ENCODE measurements around the gene SLIT3. TPM values are rescaled to one million over a fixed set of nuclear protein-coding genes. Genes with fewer than 3 reads are reported as not detected.

The SLIT3 gene
- total and polyA plus RNA-seq, 9 of the 15 experiments (the other 6 are each of a cell fraction or from before 2014, with no cell fraction given), result 0.01 to 0.04 TPM; not detected in 7

DNA sequence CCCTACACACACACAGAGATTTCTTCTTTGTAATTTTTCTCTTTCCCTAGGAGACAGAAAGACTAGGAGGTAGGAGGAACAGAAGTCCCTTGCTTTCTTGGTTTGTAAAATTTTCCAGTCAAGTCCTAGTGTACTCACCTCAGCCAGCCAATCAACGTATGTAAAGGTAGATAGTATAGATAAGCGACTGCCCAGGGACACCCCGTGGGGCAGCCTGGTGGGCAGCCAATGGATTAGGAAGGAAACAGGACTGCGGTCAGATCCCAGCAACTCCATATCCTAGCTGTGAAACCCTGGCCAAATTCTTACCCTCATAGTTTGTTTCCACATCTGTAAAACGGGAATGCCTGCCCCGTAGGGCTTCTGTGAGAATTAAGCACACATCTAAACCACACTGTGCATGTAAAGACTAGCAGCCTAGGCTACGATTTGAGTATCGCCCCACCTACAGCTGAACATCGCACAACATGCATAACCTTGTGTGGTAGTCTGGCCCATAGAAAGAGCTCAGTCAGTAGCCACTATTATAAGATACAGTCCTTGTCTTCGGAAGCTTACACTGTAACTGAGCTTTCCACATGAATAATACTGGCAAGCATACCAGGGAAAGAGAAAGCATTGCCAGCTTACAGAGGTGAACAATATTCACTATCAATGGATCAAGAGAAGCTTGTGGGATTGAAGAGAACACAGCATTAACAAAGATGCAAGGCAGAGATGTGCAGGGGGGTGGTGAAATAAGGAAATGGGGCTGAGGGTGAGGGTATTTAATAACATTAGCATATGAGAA lies 368.3 kb downstream of the SLIT3 start:
- in situ Hi-C loops (cut with MboI) (no loop called here), intact Hi-C loops (cut with micrococcal nuclease) (no loop called here)
- ChIA-PET POLR2A (interaction anchor here (0.7 kb wide), 1 partner anchor 365 kb away, joined by 3 read pairs; no protein-coding TSS in a partner anchor), CTCF (ENCODE audit: low intra/inter-chr PET ratio) (no interaction called here)
- ATAC-seq, result no peak
- Histone ChIP-seq H3K4me1 (replicated peaks in 1 of 2; ENCODE audit: control insufficient read depth in 2 of 2, insufficient read depth in 2 of 2, low read length in 2 of 2) (no peaks in the 10 kb centered on the region), H3K9ac (ENCODE audit: insufficient read depth in 1 of 2, low read depth in 2 of 2, low read length in 2 of 2) (no peak overlapping the region), H4K20me1 (replicated peaks; ENCODE audit: control insufficient read depth, insufficient read depth, low read length) (0 out of 2 replicates have a peak, but pooled peaks cover 3% of the 10 kb centered on the region), H3K36me3 (ENCODE audit: control insufficient read depth, insufficient read depth, low read length) (no peaks in the 10 kb centered on the region), H3K9me1 (ENCODE audit: control insufficient read depth, insufficient read depth, low read length) (no peaks in the 10 kb centered on the region), H3K27ac (ENCODE audit: extremely low read depth, low read depth, low read length) (no peak overlapping the region), H3K27me3 (ENCODE audit: control insufficient read depth in 2 of 2, insufficient read depth in 2 of 2, low read length in 2 of 2) (peaks cover 2 to 5% of the 10 kb centered on the region in 2 experiments; a peak in 3 of 5 replicates), H3K79me2 (ENCODE audit: control insufficient read depth, insufficient read depth, low read length) (no peaks in the 10 kb centered on the region), H3K4me2 (ENCODE audit: insufficient read depth, low read length) (no peak overlapping the region), H2AFZ (ENCODE audit: low read depth, low read length) (no peak overlapping the region), H3K9me3 (replicated peaks; ENCODE audit: control insufficient read depth, insufficient read depth, low read depth, low read length) (no peaks in the 10 kb centered on the region), H3K4me3 (no peak overlapping the region)
- no TSS peak for BruUV-seq (replicated peaks)
- FAIRE-seq, result no peak
- no peak for DNase-seq (ENCODE audit: extremely low read depth in 1 of 4, low spot score in 3 of 4)
- under 1% methylated on average over 10 of the region's 10 CpGs for WGBS (ENCODE audit: insufficient coverage, low coverage, missing lambda C conversion rate)
- TF ChIP-seq, protein P1, sequence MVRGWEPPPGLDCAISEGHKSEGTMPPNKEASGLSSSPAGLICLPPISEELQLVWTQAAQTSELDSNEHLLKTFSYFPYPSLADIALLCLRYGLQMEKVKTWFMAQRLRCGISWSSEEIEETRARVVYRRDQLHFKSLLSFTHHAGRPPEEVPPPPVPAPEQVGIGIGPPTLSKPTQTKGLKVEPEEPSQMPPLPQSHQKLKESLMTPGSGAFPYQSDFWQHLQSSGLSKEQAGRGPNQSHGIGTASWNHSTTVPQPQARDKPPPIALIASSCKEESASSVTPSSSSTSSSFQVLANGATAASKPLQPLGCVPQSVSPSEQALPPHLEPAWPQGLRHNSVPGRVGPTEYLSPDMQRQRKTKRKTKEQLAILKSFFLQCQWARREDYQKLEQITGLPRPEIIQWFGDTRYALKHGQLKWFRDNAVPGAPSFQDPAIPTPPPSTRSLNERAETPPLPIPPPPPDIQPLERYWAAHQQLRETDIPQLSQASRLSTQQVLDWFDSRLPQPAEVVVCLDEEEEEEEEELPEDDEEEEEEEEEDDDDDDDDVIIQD (CRISPR knock-in tag; IDR thresholded peaks at IDR 0.05), result no peak
- TF ChIP-seq, protein P2, sequence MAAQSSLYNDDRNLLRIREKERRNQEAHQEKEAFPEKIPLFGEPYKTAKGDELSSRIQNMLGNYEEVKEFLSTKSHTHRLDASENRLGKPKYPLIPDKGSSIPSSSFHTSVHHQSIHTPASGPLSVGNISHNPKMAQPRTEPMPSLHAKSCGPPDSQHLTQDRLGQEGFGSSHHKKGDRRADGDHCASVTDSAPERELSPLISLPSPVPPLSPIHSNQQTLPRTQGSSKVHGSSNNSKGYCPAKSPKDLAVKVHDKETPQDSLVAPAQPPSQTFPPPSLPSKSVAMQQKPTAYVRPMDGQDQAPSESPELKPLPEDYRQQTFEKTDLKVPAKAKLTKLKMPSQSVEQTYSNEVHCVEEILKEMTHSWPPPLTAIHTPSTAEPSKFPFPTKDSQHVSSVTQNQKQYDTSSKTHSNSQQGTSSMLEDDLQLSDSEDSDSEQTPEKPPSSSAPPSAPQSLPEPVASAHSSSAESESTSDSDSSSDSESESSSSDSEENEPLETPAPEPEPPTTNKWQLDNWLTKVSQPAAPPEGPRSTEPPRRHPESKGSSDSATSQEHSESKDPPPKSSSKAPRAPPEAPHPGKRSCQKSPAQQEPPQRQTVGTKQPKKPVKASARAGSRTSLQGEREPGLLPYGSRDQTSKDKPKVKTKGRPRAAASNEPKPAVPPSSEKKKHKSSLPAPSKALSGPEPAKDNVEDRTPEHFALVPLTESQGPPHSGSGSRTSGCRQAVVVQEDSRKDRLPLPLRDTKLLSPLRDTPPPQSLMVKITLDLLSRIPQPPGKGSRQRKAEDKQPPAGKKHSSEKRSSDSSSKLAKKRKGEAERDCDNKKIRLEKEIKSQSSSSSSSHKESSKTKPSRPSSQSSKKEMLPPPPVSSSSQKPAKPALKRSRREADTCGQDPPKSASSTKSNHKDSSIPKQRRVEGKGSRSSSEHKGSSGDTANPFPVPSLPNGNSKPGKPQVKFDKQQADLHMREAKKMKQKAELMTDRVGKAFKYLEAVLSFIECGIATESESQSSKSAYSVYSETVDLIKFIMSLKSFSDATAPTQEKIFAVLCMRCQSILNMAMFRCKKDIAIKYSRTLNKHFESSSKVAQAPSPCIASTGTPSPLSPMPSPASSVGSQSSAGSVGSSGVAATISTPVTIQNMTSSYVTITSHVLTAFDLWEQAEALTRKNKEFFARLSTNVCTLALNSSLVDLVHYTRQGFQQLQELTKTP (IDR thresholded peaks at IDR 0.05; ENCODE audit: low read depth in 1 of 2, partially characterized antibody in 2 of 2), result no peak
- TF ChIP-seq, protein P3, sequence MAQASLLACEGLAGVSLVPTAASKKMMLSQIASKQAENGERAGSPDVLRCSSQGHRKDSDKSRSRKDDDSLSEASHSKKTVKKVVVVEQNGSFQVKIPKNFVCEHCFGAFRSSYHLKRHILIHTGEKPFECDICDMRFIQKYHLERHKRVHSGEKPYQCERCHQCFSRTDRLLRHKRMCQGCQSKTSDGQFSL (CRISPR knock-in tag; IDR thresholded peaks at IDR 0.05), result no peak
- TF ChIP-seq, protein P3 (tag; IDR thresholded peaks at IDR 0.05), result no peak
- TF ChIP-seq TEAD2 (tag; IDR thresholded peaks at IDR 0.05) (no peak), HDAC3 (IDR thresholded peaks at IDR 0.05; ENCODE audit: borderline replicate concordance, partially characterized antibody) (no peak), EZH2 (IDR thresholded peaks at IDR 0.05; ENCODE audit: borderline replicate concordance, low read depth, low read length) (no peak), NFE2L1 (tag; IDR thresholded peaks at IDR 0.05; ENCODE audit: borderline replicate concordance, low read depth) (no peak), ESRRB (CRISPR knock-in tag; IDR thresholded peaks at IDR 0.05; ENCODE audit: borderline replicate concordance) (no peak), ZNF165 (CRISPR knock-in tag; IDR thresholded peaks at IDR 0.05; ENCODE audit: borderline replicate concordance) (no peak), RBM39 (optimal IDR thresholded peaks at IDR 0.05; ENCODE audit: low read depth, low read length) (no peak), TGIF2 (CRISPR knock-in tag; IDR thresholded peaks at IDR 0.05) (no peak)
- TF ChIP-seq, protein P4, sequence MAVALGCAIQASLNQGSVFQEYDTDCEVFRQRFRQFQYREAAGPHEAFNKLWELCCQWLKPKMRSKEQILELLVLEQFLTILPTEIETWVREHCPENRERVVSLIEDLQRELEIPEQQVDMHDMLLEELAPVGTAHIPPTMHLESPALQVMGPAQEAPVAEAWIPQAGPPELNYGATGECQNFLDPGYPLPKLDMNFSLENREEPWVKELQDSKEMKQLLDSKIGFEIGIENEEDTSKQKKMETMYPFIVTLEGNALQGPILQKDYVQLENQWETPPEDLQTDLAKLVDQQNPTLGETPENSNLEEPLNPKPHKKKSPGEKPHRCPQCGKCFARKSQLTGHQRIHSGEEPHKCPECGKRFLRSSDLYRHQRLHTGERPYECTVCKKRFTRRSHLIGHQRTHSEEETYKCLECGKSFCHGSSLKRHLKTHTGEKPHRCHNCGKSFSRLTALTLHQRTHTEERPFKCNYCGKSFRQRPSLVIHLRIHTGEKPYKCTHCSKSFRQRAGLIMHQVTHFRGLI (CRISPR knock-in tag; IDR thresholded peaks at IDR 0.05), result no peak
